Breast epithelium (tissue), 4 donors: Measurements from ENCODE around the gene CKLF. TPM values are rescaled to one million over a fixed set of nuclear protein-coding genes. Genes with fewer than 3 reads are reported as not detected.

Experiments used
- DNase-seq, 2 donors: peaks; one replicate each; pipeline ENCODE4 v3.0.0-alpha.2; 2019; ENCODE audit warnings: low spot score in 2 of 2
- H3K27ac ChIP-seq, 2 donors: fragments of 200-600 bp; sonication (generic) in 1 of 2; one replicate each; pipeline ENCODE4 v1.5.1; 2016 to 2019; ENCODE audit warnings: mild to moderate bottlenecking in 1 of 2
- H3K27me3 ChIP-seq, 2 donors: fragments of 200-600 bp; sonication (generic) in 1 of 2; one replicate each; pipeline versions ENCODE4 v1.5.1 to v1.6.0; 2017 to 2019; ENCODE audit warnings: control low read depth in 1 of 2, mild to moderate bottlenecking in 1 of 2
- H3K36me3 ChIP-seq: fragments of 200-600 bp; one replicate; pipeline ENCODE4 v1.5.1; 2019
- H3K4me1 ChIP-seq, 2 donors: fragments of 200-600 bp; sonication (generic); one replicate each; pipeline ENCODE4 v1.5.1; 2016 to 2019; ENCODE audit warnings: control low read depth in 1 of 2
- H3K4me3 ChIP-seq, 3 donors: fragments of 200-600 bp; sonication (generic); 1 replicate in 2 of 3; 2 replicates in 1 of 3; pipeline ENCODE4 v1.5.1; 2016 to 2019; ENCODE audit warnings: mild to moderate bottlenecking in 3 of 3, moderate library complexity in 2 of 3
- H3K9me3 ChIP-seq, 2 donors: fragments of 200-600 bp; sonication (generic) in 1 of 2; one replicate each; pipeline ENCODE4 v1.5.1; 2016 to 2019; ENCODE audit warnings: control low read depth in 1 of 2
- CTCF ChIP-seq, 3 donors: fragments of 450-650 bp; IDR thresholded peaks; one replicate each; pipeline ENCODE4 v1.5.1; 2016 to 2017; ENCODE audit warnings: antibody characterized with exemption in 3 of 3, mild to moderate bottlenecking in 3 of 3, moderate library complexity in 3 of 3
- POLR2A ChIP-seq: fragments of 450-650 bp; IDR thresholded peaks from one replicate; pipeline ENCODE4 v1.6.1; 2016; ENCODE audit warnings: antibody characterized with exemption, mild to moderate bottlenecking, moderate library complexity
- POLR2AphosphoS5 ChIP-seq, 3 donors: sonication (generic); formaldehyde crosslinking; IDR thresholded peaks; one replicate each; pipeline ENCODE4 v1.6.1; 2017; ENCODE audit warnings: antibody characterized with exemption in 3 of 3
- intact Hi-C: fragments of 100-400 bp; cut with DNase I; formaldehyde crosslinking; loops from one replicate; pipeline ENCODE4 v1.15.1; 2023; ENCODE audit warnings: low total_unique reads
- total RNA-seq, 3 donors: library from RNA; depleted of rRNA; stranded (reverse); fragments of >200 nt; gene quantifications; one replicate each; pipeline ENCODE4 v1.1.0, GENCODE V29; 2016

CKLF gene
- total RNA-seq, 3 donors from 2014 or later = 36.6 to 62.6 (median 44.9) TPM

GRCh38 chr16:66599726-66600125 is 47.4 kb downstream of the CKLF start:
- Histone ChIP-seq H3K36me3 (no peaks in the 10 kb centered on the region), H3K27ac (no peak overlapping the region), H3K27me3 (no peaks in the 10 kb centered on the region), H3K4me3 (no peak overlapping the region), H3K9me3 (no peaks in the 10 kb centered on the region), H3K4me1 (no peaks in the 10 kb centered on the region)
- no peak for DNase-seq
- intact Hi-C loops = no loop called here
- TF ChIP-seq CTCF (IDR thresholded peaks at IDR 0.05) = no peak
- TF ChIP-seq POLR2A = no peak
- TF ChIP-seq POLR2AphosphoS5 (IDR thresholded peaks at IDR 0.05) = no peak

GRCh38 chr16:66600477-66600876 is 48.1 kb downstream of the CKLF start:
- Histone ChIP-seq H3K27ac (no peak overlapping the region), H3K9me3 (no peaks in the 10 kb centered on the region), H3K4me1 (peaks cover 0 to under 1% of the 10 kb centered on the region in 2 donors), H3K27me3 (no peaks in the 10 kb centered on the region), H3K4me3 (no peak overlapping the region), H3K36me3 (no peaks in the 10 kb centered on the region)
- no peak for TF ChIP-seq CTCF (IDR thresholded peaks at IDR 0.05)
- TF ChIP-seq POLR2AphosphoS5 (IDR thresholded peaks at IDR 0.05) = no peak
- TF ChIP-seq POLR2A = no peak
- DNase-seq = no peak
- intact Hi-C loops = no loop called here

DNA sequence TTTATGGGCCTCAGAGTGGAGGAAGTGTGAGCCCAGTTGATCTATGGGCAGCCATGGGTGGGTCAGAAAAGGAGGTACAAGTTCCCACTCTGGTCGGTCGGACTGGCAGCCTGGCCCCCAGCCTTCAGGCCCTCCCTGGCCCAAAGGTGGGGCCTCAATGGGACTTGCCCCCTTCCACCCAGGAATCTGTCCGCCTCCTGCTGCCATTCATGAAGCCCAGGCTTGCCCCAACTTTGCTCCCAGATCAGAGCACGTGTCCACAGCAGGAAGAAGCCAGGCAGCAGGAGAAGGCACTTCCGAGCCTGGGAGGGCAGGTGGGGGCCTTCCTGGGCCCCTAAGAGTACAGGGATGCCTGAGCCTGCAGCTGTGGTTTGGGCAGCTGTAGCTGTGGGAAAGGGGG is 49.1 kb downstream of the CKLF start:
- Histone ChIP-seq H3K36me3 (no peaks in the 10 kb centered on the region), H3K27me3 (no peaks in the 10 kb centered on the region), H3K4me3 (no peak overlapping the region), H3K4me1 (peaks cover 0 to 8% of the 10 kb centered on the region in 2 donors), H3K9me3 (no peaks in the 10 kb centered on the region), H3K27ac (no peak overlapping the region)
- no peak for DNase-seq
- TF ChIP-seq CTCF (IDR thresholded peaks at IDR 0.05) = no peak
- TF ChIP-seq POLR2AphosphoS5 (IDR thresholded peaks at IDR 0.05) = no peak
- TF ChIP-seq POLR2A = no peak
- intact Hi-C loops = no loop called here

GRCh38 chr16:66603537-66604375 is 51.4 kb downstream of the CKLF start:
- intact Hi-C loops = no loop called here
- no peak for TF ChIP-seq CTCF (IDR thresholded peaks at IDR 0.05)
- no peak for TF ChIP-seq POLR2AphosphoS5 (IDR thresholded peaks at IDR 0.05)
- TF ChIP-seq POLR2A = no peak
- Histone ChIP-seq H3K4me1 (peaks cover under 1 to 8% of the 10 kb centered on the region in 2 donors), H3K36me3 (no peaks in the 10 kb centered on the region), H3K27me3 (no peaks in the 10 kb centered on the region), H3K27ac (peak overlapping the region; percentile 87 to 92), H3K4me3 (peak overlapping the region; percentile 76 to 91 (median 84)), H3K9me3 (no peaks in the 10 kb centered on the region)
- peak in 1 of 2 donors; percentile 50 for DNase-seq

DNA sequence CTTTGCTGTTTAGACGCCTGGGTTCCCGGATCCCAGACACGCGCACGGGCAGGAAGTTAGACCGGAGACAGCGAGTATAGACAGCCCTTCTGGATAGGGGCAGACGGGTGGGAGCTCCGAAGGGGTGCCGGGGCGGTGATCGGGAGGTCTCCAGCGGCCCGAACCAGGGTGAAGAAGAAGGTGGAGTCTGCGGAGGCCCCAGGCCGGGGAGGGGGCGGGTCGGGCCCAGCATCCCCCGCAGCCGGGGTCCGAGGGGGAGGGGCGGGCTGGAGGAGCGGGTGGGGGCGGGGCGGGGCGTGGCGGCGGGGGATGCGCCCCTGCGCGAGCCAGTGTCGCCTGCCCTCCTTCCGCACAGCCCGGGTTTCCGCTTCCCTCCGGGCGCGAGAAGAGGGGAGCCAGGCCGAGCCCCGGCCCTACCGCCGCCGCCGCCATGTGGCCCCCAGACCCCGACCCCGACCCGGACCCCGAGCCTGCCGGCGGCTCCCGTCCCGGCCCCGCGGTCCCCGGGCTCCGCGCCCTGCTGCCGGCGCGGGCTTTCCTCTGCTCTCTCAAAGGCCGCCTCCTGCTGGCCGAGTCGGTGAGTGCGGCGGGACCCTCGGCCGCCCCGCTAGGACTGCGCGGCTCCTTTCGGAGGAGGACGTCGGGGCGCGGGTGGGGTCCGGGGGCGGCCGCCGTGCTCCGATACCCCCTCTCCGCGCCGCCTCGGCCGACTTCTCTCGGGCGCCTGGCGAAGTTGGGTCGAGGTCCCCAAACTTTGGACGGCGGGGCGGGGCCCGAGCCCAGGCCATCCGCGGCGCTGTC is 52.2 kb downstream of the CKLF start, which contains the start of gene CMTM3:
Gene CMTM3, plus strand, starts transcription at position 329 of the 801 bp plus-strand sequence. Its CDS starts 102 bp downstream, at position 431.
- Histone ChIP-seq H3K4me3 (peak within 1 kb of the TSS; percentile 76 to 91 (median 84)), H3K27ac (peak within 1 kb of the TSS; percentile 87 to 92), H3K9me3 (no peaks in the 10 kb centered on the region), H3K36me3 (no peaks in the 10 kb centered on the region), H3K4me1 (peaks cover 3 to 14% of the 10 kb centered on the region in 2 donors), H3K27me3 (no peaks in the 10 kb centered on the region)
- no peak for TF ChIP-seq POLR2A
- peak; percentile 64 to 74 (median 65) for TF ChIP-seq CTCF (IDR thresholded peaks at IDR 0.05)
- intact Hi-C loops = loop anchor here (5.0 kb wide), 1 partner anchor 432 kb away; no protein-coding TSS in a partner anchor
- DNase-seq = no peak
